CD4-positive, alpha-beta T cell treated with Interferon gamma for 1 hour (primary cell): Measurements from ENCODE around the gene KIAA0753.

ENCODE experiments used
- DNase-seq: peaks from one replicate; pipeline ENCODE4 v3.0.0-alpha.2; 2020

Gene KIAA0753

DNA sequence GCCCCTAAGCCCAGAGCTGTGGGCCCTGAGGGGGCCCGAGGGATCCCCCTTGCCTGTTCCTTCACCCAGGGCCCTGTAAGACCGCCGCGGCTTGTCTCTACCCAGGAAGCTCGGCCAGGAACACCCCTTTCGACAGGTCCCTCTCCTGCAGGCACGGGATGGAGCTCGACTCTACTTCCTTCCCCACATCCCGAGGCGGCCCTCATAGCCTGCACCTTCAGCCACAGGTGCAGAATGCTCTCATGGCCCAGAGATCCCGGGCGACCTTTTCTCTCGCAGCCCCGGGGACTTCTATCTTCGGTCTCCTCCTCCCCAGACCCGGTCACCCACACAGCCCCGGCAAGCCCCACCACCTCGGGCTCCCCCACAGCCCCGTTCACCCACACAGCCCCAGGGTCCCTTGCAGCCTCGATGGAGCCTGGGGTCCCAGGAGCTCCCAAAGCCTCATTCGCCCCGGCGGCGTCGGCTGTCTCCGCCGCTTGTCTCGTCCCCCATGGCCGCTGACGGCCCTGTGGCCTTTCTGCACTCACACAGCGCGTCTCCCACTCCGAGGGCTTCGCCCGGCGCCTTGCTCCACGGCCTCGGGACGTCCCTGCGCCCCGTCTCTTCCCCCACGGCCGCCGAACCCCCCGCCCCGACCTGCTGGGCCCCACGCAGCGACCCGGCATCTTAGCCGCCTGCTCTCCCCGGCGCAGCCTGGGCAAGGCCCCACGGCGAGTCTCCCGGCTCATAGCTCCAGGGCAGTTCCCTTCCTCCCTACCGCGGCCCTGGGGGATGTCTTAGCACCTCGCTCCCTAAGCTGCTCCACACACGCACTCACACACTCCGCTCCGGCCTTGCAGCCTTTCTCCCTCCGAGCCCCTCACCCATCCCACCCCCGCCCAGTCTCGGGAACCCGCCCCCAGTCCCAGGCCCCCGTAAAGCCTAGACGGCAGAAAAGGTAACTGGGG, 650 bp downstream of the KIAA0753 start:
- DNase-seq: no peak

GRCh38 chr17:6639014-6639585, 1.4 kb downstream of the KIAA0753 start:
- no peak for DNase-seq

DNA sequence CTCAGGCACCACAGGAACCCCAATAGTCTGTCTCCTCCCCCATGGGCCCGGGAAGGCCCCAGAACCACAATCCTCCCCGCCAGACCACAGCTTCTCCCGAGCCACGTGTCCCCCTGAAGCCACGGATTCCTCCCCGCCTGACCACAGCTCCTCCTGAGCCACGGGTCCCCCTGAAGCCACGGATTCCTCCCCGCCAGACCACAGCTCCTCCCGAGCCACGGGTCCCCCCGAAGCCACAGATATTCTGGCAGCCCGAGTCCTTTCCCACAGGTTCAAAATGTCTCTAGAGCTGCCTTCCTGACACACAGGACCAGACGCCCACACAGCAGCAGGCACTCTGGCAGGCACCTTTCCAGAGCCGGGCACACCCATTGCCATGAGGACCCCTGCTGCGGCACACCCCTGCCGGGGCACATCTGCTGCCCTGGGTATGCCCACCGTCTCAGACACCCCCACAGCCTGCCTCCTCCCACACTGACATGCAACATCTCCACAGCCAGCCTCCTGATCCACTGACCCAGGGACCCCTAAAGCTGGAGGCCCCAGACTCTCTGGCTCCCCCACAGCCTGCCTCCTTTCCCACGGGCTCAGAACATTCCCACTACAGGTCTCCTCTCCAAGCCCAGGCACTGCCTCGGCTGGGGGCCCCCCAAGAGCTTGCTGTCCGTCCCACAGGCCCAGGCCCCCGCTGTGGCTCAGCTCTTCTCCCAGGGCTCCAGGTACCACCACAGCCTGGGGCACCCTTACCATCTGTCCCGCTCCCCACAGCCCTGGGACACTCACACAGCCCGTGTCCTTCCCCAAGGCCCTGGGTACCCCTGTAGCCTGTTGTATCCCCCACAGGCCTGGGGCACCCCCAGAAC, 2.2 kb downstream of the KIAA0753 start:
- no peak for DNase-seq

- DNase-seq: no peak
Measured at GRCh38 chr17:6637458-6637840, 3.1 kb downstream of the KIAA0753 start.

GRCh38 chr17:6636616-6637457, 3.7 kb downstream of the KIAA0753 start:
- DNase-seq: no peak

DNA sequence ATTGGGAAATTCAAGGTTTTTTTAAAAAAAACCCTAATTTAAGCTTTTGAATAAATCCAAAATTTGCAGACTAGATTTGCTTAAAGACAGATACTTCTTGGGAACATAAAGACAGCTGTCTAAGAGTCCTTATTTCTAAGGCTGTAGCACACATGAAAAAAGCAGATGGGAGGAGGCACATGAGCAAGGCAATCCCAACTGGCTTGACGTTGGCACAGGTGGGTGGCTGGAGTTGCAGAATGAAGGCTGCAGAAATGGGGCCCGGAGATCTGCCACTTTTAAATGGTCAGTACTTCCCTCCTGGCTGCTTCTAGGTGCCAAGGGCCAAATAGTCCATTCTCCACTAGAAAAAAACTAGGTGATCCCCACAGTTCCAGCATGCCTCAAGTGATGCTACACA, 4.4 kb downstream of the KIAA0753 start:
- DNase-seq: no peak

DNA sequence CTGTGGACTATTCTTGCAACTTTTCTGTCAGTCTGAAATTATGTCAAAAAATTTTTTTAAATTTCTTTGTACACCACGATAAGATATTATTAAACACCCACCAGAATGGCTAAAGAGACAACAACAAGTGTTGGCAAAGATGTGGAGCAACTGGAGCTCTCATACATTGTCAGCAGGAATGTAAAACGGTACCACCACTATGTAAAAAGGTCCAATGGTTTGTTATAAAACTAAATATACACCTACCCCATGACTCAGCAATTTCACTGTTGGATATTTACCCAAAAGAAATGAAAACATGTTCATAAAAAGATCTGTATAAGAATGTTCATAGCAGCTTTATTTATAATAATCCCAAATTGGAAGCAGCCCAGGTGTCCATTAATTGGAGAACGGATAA, 7.2 kb downstream of the KIAA0753 start:
- no peak for DNase-seq

DNA sequence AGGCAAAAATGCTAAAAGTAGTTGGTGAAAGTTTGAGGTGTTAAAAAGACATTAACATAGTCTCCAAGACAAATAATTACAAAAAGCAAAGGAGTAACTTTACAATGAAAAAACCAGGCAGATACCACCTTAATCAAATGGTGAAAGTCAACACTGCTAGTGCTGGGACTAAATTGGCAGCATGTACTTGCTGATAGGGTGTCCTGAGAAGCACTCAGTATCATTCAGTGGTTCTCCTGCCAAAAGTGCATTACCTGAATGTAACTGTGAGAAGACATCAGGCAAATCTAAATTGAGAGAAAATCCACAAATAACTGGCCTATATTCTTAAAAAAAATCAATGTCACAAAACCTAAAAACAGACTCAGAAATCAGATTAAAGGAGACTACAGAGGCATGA, 8.0 kb downstream of the KIAA0753 start:
- no peak for DNase-seq

GRCh38 chr17:6630390-6630789, 10.1 kb downstream of the KIAA0753 start:
- no peak for DNase-seq

GRCh38 chr17:6627019-6627418, 13.5 kb downstream of the KIAA0753 start:
- DNase-seq: no peak

GRCh38 chr17:6626616-6627015, 13.9 kb downstream of the KIAA0753 start:
- no peak for DNase-seq

DNA sequence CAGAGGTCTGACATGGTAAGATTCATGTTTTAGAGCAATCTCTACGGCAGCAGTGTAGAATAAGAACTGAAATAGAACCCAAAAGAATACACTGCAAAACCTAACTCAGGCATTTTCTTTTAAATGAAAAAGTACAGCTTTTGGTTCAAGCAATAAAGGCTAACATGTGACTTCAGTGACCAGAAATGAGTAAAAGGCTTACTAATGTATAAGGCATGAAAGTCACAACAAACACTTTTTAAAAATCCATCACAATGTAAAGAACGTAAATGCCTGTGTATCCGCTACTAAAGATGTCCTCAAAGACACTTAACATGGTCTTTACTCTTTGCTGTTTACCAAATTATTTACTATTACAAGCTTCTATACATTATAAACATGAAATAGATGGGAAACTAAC, 16.6 kb downstream of the KIAA0753 start:
- DNase-seq: no peak

GRCh38 chr17:6611231-6611630, 29.3 kb downstream of the KIAA0753 start:
- no peak for DNase-seq

DNA sequence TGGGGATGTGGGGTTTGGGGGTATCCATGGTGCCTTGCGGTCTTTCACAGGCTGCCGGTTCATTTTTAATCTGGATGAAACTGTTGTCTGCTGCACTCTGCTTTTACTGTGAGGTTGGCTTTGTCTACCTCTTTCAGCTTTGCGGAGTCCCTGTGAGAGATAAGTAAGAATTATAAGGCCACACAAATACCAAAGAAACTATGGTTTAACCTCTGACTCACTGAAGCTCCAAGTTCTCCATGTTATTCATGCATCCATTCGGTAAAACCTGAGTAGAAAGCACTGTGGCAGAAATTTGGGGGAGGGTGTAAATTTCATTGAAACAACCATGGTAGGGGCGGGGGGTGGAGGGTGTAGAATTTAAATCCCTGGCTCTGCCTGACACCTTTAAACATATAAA, 30.5 kb downstream of the KIAA0753 start:
- no peak for DNase-seq

- no peak for DNase-seq
Measured at GRCh38 chr17:6608321-6608720, 32.2 kb downstream of the KIAA0753 start.

GRCh38 chr17:6605142-6605541, 35.4 kb downstream of the KIAA0753 start:
- DNase-seq: no peak

- DNase-seq: no peak
Measured at GRCh38 chr17:6603744-6604325, 36.7 kb downstream of the KIAA0753 start.

DNA sequence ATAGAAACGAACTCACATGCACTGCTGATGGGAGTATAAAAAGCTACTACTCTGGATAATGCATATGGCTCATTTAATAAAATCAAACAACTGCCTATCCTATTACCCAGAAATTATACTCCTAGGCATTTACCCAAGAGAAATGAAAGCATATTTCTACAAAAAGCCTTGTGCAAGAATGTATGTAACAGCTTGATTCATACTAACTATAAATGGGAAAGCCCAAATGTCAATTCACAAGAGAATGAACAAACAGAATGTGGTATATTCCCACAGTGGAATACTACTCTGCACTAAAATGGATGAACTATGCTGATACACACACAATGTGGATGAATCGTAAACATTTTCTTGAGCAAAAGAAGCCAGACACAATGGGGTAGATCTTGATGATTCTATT, 38.4 kb downstream of the KIAA0753 start:
- no peak for DNase-seq

DNA sequence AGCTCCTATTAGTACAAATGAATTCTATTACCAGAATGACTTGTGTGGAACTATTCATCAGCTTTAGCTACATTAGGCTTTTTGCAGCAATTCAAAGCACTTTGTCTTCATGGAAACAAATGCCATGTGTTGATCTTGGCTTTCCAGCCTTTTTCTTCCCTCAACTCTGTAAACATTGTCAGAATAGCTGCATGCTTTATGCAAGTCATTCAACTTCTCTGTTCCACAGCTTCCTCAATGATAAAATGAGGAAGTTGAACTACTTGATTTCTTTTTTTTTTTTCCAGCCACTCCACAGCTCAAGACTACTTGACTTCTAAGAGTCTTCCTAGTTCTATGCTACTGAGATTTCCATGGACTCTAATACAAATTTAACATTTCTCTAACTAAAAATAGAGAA, 41.1 kb downstream of the KIAA0753 start:
- DNase-seq: no peak

DNA sequence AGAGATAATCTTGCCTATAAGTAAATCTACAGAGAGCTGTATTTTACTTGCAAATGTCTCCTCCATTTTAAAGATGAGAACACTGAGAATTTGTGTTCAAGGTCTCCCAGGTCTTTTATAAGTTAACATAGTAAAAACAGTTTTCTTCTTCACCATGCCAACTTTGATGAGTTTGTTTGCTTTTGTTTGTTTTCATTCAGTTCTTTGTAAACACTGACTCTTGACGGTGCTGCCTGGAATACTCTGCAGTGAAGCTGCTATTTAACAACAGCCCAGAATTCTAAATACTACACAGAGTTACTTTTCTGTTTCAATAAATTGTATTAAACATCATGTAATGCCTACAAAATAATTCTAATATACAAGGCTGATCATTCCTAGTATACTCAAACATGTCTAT, 42.8 kb downstream of the KIAA0753 start:
- DNase-seq: no peak

- no peak for DNase-seq
Measured at GRCh38 chr17:6596941-6597340, 43.6 kb downstream of the KIAA0753 start.

DNA sequence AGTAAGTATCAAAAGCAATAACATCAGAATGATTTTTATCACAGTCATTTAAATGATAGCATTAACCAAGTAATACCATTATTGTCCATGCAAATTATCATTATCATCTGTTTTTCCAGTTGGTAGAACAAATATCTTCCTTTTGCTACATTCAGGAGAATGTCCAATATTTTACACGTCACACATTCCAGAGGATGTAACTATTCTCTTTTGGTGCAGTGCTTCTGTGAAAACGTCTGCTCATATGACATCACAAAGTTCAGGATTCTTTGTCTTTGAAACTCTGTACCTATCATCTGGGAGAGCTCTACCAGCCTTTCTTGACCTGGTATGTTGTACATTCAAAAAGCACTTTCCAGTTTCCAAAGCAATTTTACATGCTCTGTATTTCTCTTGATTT, 44.0 kb downstream of the KIAA0753 start:
- DNase-seq: no peak
